ENCODE measurements around the gene DNAJB2. TPM values are rescaled to one million over a fixed set of nuclear protein-coding genes. Genes with fewer than 3 reads are reported as not detected.

DNAJB2 gene
- total RNA-seq, 3 donors from 2014 or later, result 49.9 to 88.3 (median 59.0) TPM

- Histone ChIP-seq H3K27me3 (peaks cover 9 to 44% of the 10 kb centered on the region in 2 donors), H3K27ac (no peak overlapping the region), H3K9me3 (peaks cover 0 to 8% of the 10 kb centered on the region in 2 donors), H3K4me1 (no peaks in the 10 kb centered on the region), H3K4me3 (no peak overlapping the region), H3K36me3 (no peaks in the 10 kb centered on the region)
- no peak for DNase-seq (ENCODE audit: low spot score in 2 of 2)
- intact Hi-C loops (cut with DNase I; ENCODE audit: low total_unique reads), result no loop called here
- no peak for TF ChIP-seq CTCF (IDR thresholded peaks at IDR 0.05)
- no peak for TF ChIP-seq POLR2A (IDR thresholded peaks at IDR 0.05)
- no peak for TF ChIP-seq POLR2AphosphoS5 (IDR thresholded peaks at IDR 0.05)
Measured at GRCh38 chr2:219331560-219332213, 52.5 kb downstream of the DNAJB2 start.

GRCh38 chr2:219332542-219332941, 53.4 kb downstream of the DNAJB2 start, which contains the start of gene RESP18:
TSS of gene RESP18 (minus strand) at chr2:219332744.
- no peak for DNase-seq (ENCODE audit: low spot score in 2 of 2)
- Histone ChIP-seq H3K36me3 (no peaks in the 10 kb centered on the region), H3K4me1 (no peaks in the 10 kb centered on the region), H3K27ac (no peak within 1 kb of the TSS), H3K27me3 (peaks cover 9 to 44% of the 10 kb centered on the region in 2 donors), H3K9me3 (peaks cover 0 to 8% of the 10 kb centered on the region in 2 donors), H3K4me3 (no peak within 1 kb of the TSS)
- intact Hi-C loops (cut with DNase I; ENCODE audit: low total_unique reads), result no loop called here
- no peak for TF ChIP-seq CTCF (IDR thresholded peaks at IDR 0.05)
- TF ChIP-seq POLR2A (IDR thresholded peaks at IDR 0.05), result no peak
- TF ChIP-seq POLR2AphosphoS5 (IDR thresholded peaks at IDR 0.05), result no peak

- H3K4me3 ChIP-seq, result no peak overlapping the region
- H3K27ac ChIP-seq, result no peak overlapping the region
- intact Hi-C loops (cut with DNase I; ENCODE audit: low total_unique reads), result no loop called here
- H3K9me3 ChIP-seq, result peaks cover 0 to 8% of the 10 kb centered on the region in 2 donors
- H3K36me3 ChIP-seq, result no peaks in the 10 kb centered on the region
- DNase-seq (ENCODE audit: low spot score in 2 of 2), result no peak
- no peaks in the 10 kb centered on the region for H3K4me1 ChIP-seq
- H3K27me3 ChIP-seq, result peaks cover 9 to 44% of the 10 kb centered on the region in 2 donors
- TF ChIP-seq POLR2AphosphoS5 (IDR thresholded peaks at IDR 0.05), result no peak
- TF ChIP-seq CTCF (IDR thresholded peaks at IDR 0.05), result no peak
- TF ChIP-seq POLR2A (IDR thresholded peaks at IDR 0.05), result no peak
Measured at GRCh38 chr2:219334076-219334475, 54.9 kb downstream of the DNAJB2 start.

- no peak overlapping the region for H3K27ac ChIP-seq
- H3K9me3 ChIP-seq, result peaks cover 0 to 8% of the 10 kb centered on the region in 2 donors
- TF ChIP-seq CTCF (IDR thresholded peaks at IDR 0.05), result no peak
- TF ChIP-seq POLR2AphosphoS5 (IDR thresholded peaks at IDR 0.05), result no peak
- no peak for TF ChIP-seq POLR2A (IDR thresholded peaks at IDR 0.05)
- intact Hi-C loops (cut with DNase I; ENCODE audit: low total_unique reads), result no loop called here
- no peak for DNase-seq (ENCODE audit: low spot score in 2 of 2)
- H3K4me1 ChIP-seq, result no peaks in the 10 kb centered on the region
- peaks cover 9 to 44% of the 10 kb centered on the region in 2 donors for H3K27me3 ChIP-seq
- no peak overlapping the region for H3K4me3 ChIP-seq
- no peaks in the 10 kb centered on the region for H3K36me3 ChIP-seq
Measured at GRCh38 chr2:219335373-219335786, 56.2 kb downstream of the DNAJB2 start.

Other genes with a start within 250 kb of the DNAJB2 start
- under 1 TPM in 1 of 3 donors, not detected in 2; 0.33 TPM for gene CFAP65, start 237.8 kb upstream of the DNAJB2 start, total RNA-seq
- under 1 TPM in 2 of 3 donors, not detected in 1; 0.16 to 0.66 TPM for gene IHH, start 218.4 kb upstream of the DNAJB2 start, total RNA-seq
- 10 to 100 TPM; 13.4 to 19.8 (median 17.6) TPM for gene NHEJ1, start 118.6 kb upstream of the DNAJB2 start, total RNA-seq
- gene SLC23A3, start 109.3 kb upstream of the DNAJB2 start, total RNA-seq, result 1 to 10 TPM in 2 of 3 donors, under 1 TPM in 1; 0.48 to 3.4 (median 2.0) TPM
- 10 to 100 TPM; 37.0 to 60.3 (median 37.2) TPM for gene CNPPD1, start 102.4 kb upstream of the DNAJB2 start, total RNA-seq
- gene RETREG2, start 101.1 kb upstream of the DNAJB2 start, total RNA-seq, result 10 to 100 TPM; 58.7 to 79.7 (median 66.3) TPM
- gene ZFAND2B, start 72.6 kb upstream of the DNAJB2 start, total RNA-seq, result 10 to 100 TPM; 43.6 to 52.0 (median 45.0) TPM
- 10 to 100 TPM; 14.5 to 26.9 (median 18.9) TPM for gene ABCB6, start 60.4 kb upstream of the DNAJB2 start, total RNA-seq
- gene ATG9A, start 49.7 kb upstream of the DNAJB2 start, total RNA-seq, result 10 to 100 TPM; 35.6 to 44.5 (median 37.0) TPM
- 100 to 1,000 TPM in 1 of 3 donors, 10 to 100 TPM in 2; 29.3 to 101 (median 67.8) TPM for gene ANKZF1, start 49.6 kb upstream of the DNAJB2 start, total RNA-seq
- 10 to 100 TPM; 10.2 to 15.7 (median 11.8) TPM for gene GLB1L, start 33.9 kb upstream of the DNAJB2 start, total RNA-seq
- gene STK16, start 33.9 kb upstream of the DNAJB2 start, total RNA-seq, result 10 to 100 TPM; 13.1 to 18.1 (median 16.4) TPM
- gene TUBA4B, start 26.1 kb upstream of the DNAJB2 start, total RNA-seq, result under 1 TPM in 1 of 3 donors, not detected in 2; 0.16 TPM
- gene TUBA4A, start 25.4 kb upstream of the DNAJB2 start, total RNA-seq, result 10 to 100 TPM in 2 of 3 donors, 1 to 10 TPM in 1; 5.4 to 73.3 (median 48.8) TPM
- under 1 TPM in 2 of 3 donors, not detected in 1; 0.33 to 0.44 TPM for gene PTPRN, start 30.0 kb downstream of the DNAJB2 start, total RNA-seq
- gene RESP18, start 53.4 kb downstream of the DNAJB2 start, total RNA-seq, result not detected
- gene DNPEP, start 108.5 kb downstream of the DNAJB2 start, total RNA-seq, result 10 to 100 TPM; 49.8 to 81.9 (median 79.0) TPM
- 10 to 100 TPM; 17.1 to 29.6 (median 29.5) TPM for gene DES, start 139.0 kb downstream of the DNAJB2 start, total RNA-seq
- 10 to 100 TPM in 2 of 3 donors, under 1 TPM in 1; 0.32 to 36.6 (median 21.0) TPM for gene SPEG, start 155.5 kb downstream of the DNAJB2 start, total RNA-seq
- gene GMPPA, start 219.5 kb downstream of the DNAJB2 start, total RNA-seq, result 10 to 100 TPM; 15.7 to 33.4 (median 29.7) TPM
- gene ASIC4, start 235.1 kb downstream of the DNAJB2 start, total RNA-seq, result under 1 TPM in 1 of 3 donors, not detected in 2; 0.44 TPM